Osteoblast (primary cell): ENCODE data around the gene MAPK14. TPM values are rescaled to one million over a fixed set of nuclear protein-coding genes. Genes with fewer than 3 reads are reported as not detected.
"Not testable (repeated sequence)": the region's sequence is repeated elsewhere in the genome, so short reads cannot be mapped to it uniquely, and the experiment has no call there.

Experiments used
- DNase-seq: peaks from one replicate; pipeline ENCODE4 v3.0.0; 2011; ENCODE audit warnings: low spot score, mixed read lengths; ENCODE audit not compliant: insufficient read length; ENCODE audit errors: missing footprints
- H2AFZ ChIP-seq: 2 replicates; pipeline ENCODE4 v1.6.0; 2011; ENCODE audit warnings: mild to moderate bottlenecking, low read length
- H3K27ac ChIP-seq: 2 replicates; pipeline ENCODE4 v1.5.1; 2011; ENCODE audit warnings: mild to moderate bottlenecking, low read depth, low read length, moderate library complexity
- H3K27me3 ChIP-seq: 2 replicates; pipeline ENCODE4 v1.6.0; 2012; ENCODE audit warnings: mild to moderate bottlenecking, control low read depth, inconsistent platforms, low read length, moderate library complexity; ENCODE audit not compliant: insufficient read depth
- H3K36me3 ChIP-seq: 2 replicates; pipeline ENCODE4 v1.5.1; 2011; ENCODE audit warnings: mild to moderate bottlenecking, low read length, control low read depth, moderate library complexity; ENCODE audit not compliant: insufficient read depth
- H3K4me1 ChIP-seq: 2 replicates; pipeline ENCODE4 v1.5.1; 2011; ENCODE audit warnings: mild to moderate bottlenecking, low read length, control low read depth, moderate library complexity; ENCODE audit not compliant: insufficient read depth
- H3K4me2 ChIP-seq: 2 replicates; pipeline ENCODE4 v1.6.0; 2011; ENCODE audit warnings: mild to moderate bottlenecking, low read length; ENCODE audit not compliant: insufficient read depth
- H3K4me3 ChIP-seq: fragments of 200-600 bp; sonication (generic); 3 replicates; pipeline ENCODE4 v1.5.1; 2012; ENCODE audit warnings: mild to moderate bottlenecking, low read length, inconsistent platforms; ENCODE audit not compliant: insufficient read depth
- H3K79me2 ChIP-seq: 2 replicates; pipeline ENCODE4 v1.6.0; 2012; ENCODE audit warnings: mild to moderate bottlenecking, low read length, control low read depth, inconsistent platforms; ENCODE audit not compliant: insufficient read depth
- H3K9me3 ChIP-seq: 2 replicates; pipeline ENCODE4 v1.5.1; 2011; ENCODE audit warnings: low read depth, low read length, control low read depth
- H4K20me1 ChIP-seq: 2 replicates; pipeline ENCODE4 v1.6.0; 2012; ENCODE audit warnings: mild to moderate bottlenecking, low read length, control low read depth; ENCODE audit not compliant: insufficient read depth
- total RNA-seq: library from RNA; depleted of rRNA; stranded (reverse); fragments of >200 nt; gene quantifications from 2 replicates; pipeline ENCODE4 v1.2.3, GENCODE V29; 2012
- TF ChIP-seq, protein P1 (sequence below): IDR thresholded peaks from 2 replicates; pipeline ENCODE4 v1.5.1; 2011; ENCODE audit warnings: mild to moderate bottlenecking, low read depth, low read length, moderate library complexity; ENCODE audit errors: extremely low read depth

Gene MAPK14
- total RNA-seq, 1 donor, result 90.5 TPM

DNA sequence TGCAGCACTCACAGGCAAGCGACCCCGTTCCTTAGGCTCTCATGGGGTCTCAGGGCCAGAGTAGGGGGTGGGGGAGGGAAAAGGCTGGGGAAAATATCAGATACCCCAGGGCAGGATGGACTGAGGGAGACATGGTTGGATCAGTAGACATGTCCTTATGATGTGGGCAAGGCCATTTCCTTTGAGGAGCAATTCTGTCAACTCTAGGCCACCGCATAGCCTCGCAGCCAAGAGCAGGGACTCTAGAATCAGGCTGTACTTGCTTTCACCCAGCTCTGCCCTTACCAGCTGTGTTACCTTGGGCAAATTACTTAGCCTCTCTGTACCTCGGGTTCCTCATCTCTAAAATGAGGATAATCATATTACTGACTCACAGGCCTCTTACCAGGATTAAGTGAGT is 100.5 kb downstream of the MAPK14 start:
- TF ChIP-seq, protein P1, sequence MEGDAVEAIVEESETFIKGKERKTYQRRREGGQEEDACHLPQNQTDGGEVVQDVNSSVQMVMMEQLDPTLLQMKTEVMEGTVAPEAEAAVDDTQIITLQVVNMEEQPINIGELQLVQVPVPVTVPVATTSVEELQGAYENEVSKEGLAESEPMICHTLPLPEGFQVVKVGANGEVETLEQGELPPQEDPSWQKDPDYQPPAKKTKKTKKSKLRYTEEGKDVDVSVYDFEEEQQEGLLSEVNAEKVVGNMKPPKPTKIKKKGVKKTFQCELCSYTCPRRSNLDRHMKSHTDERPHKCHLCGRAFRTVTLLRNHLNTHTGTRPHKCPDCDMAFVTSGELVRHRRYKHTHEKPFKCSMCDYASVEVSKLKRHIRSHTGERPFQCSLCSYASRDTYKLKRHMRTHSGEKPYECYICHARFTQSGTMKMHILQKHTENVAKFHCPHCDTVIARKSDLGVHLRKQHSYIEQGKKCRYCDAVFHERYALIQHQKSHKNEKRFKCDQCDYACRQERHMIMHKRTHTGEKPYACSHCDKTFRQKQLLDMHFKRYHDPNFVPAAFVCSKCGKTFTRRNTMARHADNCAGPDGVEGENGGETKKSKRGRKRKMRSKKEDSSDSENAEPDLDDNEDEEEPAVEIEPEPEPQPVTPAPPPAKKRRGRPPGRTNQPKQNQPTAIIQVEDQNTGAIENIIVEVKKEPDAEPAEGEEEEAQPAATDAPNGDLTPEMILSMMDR, result no peak
- peak overlapping the region; percentile 71 for H3K27ac ChIP-seq
- no peaks in the 10 kb centered on the region for H3K36me3 ChIP-seq
- H3K79me2 ChIP-seq, result peaks cover 3% of the 10 kb centered on the region
- H3K4me2 ChIP-seq, result peak overlapping the region; percentile 13
- H3K4me1 ChIP-seq, result peaks cover 40% of the 10 kb centered on the region
- H3K9me3 ChIP-seq, result no peaks in the 10 kb centered on the region
- H2AFZ ChIP-seq, result no peak overlapping the region
- no peaks in the 10 kb centered on the region for H3K27me3 ChIP-seq
- no peak overlapping the region for H3K4me3 ChIP-seq
- DNase-seq, result no peak
- H4K20me1 ChIP-seq, result no peaks in the 10 kb centered on the region

DNA sequence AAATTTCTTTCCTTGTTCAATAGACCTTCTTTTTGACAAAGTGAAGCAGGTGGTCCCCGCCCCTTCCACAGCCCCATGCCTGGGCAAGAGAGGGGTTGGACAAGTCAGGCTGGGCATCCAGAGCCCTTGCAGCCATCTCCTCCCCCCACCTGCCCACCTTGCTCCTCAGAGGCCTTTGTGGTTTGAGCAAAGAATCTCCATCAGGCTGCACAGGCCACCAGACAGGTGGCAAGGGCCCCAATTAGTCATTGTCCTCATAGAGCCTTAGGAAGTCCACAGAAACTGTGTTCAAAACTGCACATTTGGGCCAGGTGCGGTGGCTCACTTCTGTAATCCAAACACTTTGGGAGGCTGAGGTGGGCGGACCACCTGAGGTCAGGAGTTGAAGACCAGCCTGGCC is 101.2 kb downstream of the MAPK14 start:
- no peaks in the 10 kb centered on the region for H3K36me3 ChIP-seq
- H2AFZ ChIP-seq, result no peak overlapping the region
- TF ChIP-seq, protein P1, result no peak
- peaks cover 3% of the 10 kb centered on the region for H3K79me2 ChIP-seq
- no peaks in the 10 kb centered on the region for H3K9me3 ChIP-seq
- H3K27me3 ChIP-seq, result no peaks in the 10 kb centered on the region
- peaks cover 40% of the 10 kb centered on the region for H3K4me1 ChIP-seq
- no peak overlapping the region for H3K4me3 ChIP-seq
- no peak overlapping the region for H3K27ac ChIP-seq
- H3K4me2 ChIP-seq, result no peak overlapping the region
- DNase-seq, result no peak
- no peaks in the 10 kb centered on the region for H4K20me1 ChIP-seq

DNA sequence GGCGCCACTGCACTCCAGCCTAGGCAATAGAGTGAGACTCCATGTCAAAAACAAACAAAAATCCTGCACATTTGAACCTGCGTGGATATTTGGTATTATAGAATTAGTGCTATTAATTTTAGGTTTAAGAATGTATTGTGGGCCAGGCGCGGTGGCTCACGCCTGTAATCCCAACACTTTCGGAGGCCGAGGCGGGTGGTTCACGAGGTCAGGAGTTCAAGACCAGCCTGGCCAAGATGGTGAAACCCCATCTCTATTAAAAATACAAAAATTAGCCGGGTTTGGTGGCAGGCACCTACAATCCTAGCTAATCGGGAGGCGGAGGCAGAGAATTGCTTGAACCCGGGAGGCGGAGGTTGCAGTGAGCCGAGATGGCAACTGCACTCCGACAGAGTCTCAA is 101.7 kb downstream of the MAPK14 start:
- H3K27ac ChIP-seq, DNase-seq, H3K4me3 ChIP-seq, H3K27me3 ChIP-seq, H2AFZ ChIP-seq, H3K79me2 ChIP-seq, H3K4me2 ChIP-seq, H3K36me3 ChIP-seq, H3K9me3 ChIP-seq, H4K20me1 ChIP-seq: not testable (repeated sequence)
- H3K4me1 ChIP-seq, result peaks cover 40% of the 10 kb centered on the region

DNA sequence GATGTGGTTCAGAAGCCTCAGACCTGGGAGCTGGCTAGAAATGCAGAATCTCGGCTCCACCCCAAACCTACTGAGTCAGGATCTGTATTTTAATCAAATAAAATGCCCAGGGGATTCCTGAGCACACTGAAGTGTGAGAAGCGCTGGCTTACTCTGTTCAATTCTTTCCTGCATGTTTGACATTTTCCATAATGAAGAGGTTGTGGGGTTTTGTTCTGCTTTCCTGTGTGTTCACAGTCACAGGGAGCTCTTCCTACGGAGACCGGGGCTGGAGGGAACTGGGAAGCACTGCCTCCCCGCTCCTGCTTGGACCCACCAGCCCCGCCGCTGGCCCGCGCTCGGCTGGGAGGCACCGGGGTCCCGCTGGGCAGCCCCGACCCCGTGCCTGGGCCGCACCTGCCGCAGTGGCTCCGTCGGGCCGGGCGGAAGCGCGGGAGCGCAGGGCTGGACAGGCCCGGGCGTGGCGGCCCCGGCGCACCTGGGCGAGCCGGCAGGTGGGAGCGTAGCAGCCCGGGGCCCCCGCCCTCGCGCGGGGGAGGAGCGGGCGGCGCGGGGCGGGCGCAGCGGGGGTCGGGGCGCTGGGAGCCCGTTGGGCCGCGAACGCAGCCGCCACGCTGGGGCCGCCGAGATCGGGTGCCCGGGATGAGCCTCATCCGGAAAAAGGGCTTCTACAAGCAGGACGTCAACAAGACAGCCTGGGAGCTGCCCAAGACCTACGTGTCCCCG is 102.5 kb downstream of the MAPK14 start, which contains the start of gene MAPK13:
MAPK13 (plus strand) TSS at position 573 of the 726 bp plus-strand sequence; CDS start at position 643, 70 bp downstream.
- Histone ChIP-seq H3K79me2 (peaks cover 3% of the 10 kb centered on the region), H2AFZ (peak within 1 kb of the TSS; percentile 89), H3K27me3 (no peaks in the 10 kb centered on the region), H3K27ac (peak within 1 kb of the TSS; percentile 47), H3K4me1 (peaks cover 40% of the 10 kb centered on the region), H3K9me3 (no peaks in the 10 kb centered on the region), H3K36me3 (no peaks in the 10 kb centered on the region), H3K4me2 (peak within 1 kb of the TSS; percentile 89), H3K4me3 (peak within 1 kb of the TSS; percentile 73), H4K20me1 (no peaks in the 10 kb centered on the region)
- DNase-seq, result peak; percentile 92
- TF ChIP-seq, protein P1, result no peak
